BE2C (cell line): Measurements from ENCODE around the gene CYP2W1.

Source experiments
- DNase-seq: peaks from one replicate; pipeline ENCODE4 v3.0.0-alpha.2; 2020
- H3K27me3 ChIP-seq: fragments of 250-450 bp; sonication (Bioruptor Pico); 2 replicates; pipeline ENCODE4 v1.5.1; 2020; ENCODE audit warnings: mild to moderate bottlenecking
- H3K36me3 ChIP-seq: fragments of 250-450 bp; sonication (Bioruptor Pico); 2 replicates; pipeline ENCODE4 v1.5.1; 2020; ENCODE audit warnings: mild to moderate bottlenecking
- H3K4me1 ChIP-seq: fragments of 250-450 bp; sonication (Bioruptor Pico); 2 replicates; pipeline ENCODE4 v1.5.1; 2020
- H3K4me3 ChIP-seq: 2 replicates; pipeline ENCODE4 v1.5.1; 2011; ENCODE audit warnings: low read depth, low read length
- H3K9me3 ChIP-seq: fragments of 250-450 bp; sonication (Bioruptor Pico); 2 replicates; pipeline ENCODE4 v1.5.1; 2020
- CTCF ChIP-seq: IDR thresholded peaks from 2 replicates; pipeline ENCODE4 v1.5.1; 2012; ENCODE audit warnings: mild to moderate bottlenecking, low read depth, low read length

Gene CYP2W1

GRCh38 chr7:1019789-1020610 is 37.0 kb downstream of the CYP2W1 start:
- Histone ChIP-seq H3K9me3 (no peaks in the 10 kb centered on the region), H3K4me3 (no peak overlapping the region), H3K36me3 (peaks cover 22% of the 10 kb centered on the region), H3K27me3 (no peaks in the 10 kb centered on the region), H3K4me1 (no peaks in the 10 kb centered on the region)
- no peak for TF ChIP-seq CTCF
- peak; percentile 11 for DNase-seq

GRCh38 chr7:1020849-1021251 is 37.9 kb downstream of the CYP2W1 start:
- Histone ChIP-seq H3K9me3 (no peaks in the 10 kb centered on the region), H3K4me1 (no peaks in the 10 kb centered on the region), H3K4me3 (no peak overlapping the region), H3K27me3 (no peaks in the 10 kb centered on the region), H3K36me3 (peaks cover 29% of the 10 kb centered on the region)
- TF ChIP-seq CTCF, result peak; percentile 27
- no peak for DNase-seq

GRCh38 chr7:1021366-1021765 is 38.4 kb downstream of the CYP2W1 start:
- no peak overlapping the region for H3K4me3 ChIP-seq
- H3K4me1 ChIP-seq, result no peaks in the 10 kb centered on the region
- H3K36me3 ChIP-seq, result peaks cover 34% of the 10 kb centered on the region
- no peaks in the 10 kb centered on the region for H3K9me3 ChIP-seq
- peak; percentile 44 for DNase-seq
- TF ChIP-seq CTCF, result no peak
- H3K27me3 ChIP-seq, result no peaks in the 10 kb centered on the region

- DNase-seq, result no peak
- TF ChIP-seq CTCF, result no peak
- Histone ChIP-seq H3K27me3 (no peaks in the 10 kb centered on the region), H3K4me1 (no peaks in the 10 kb centered on the region; the same call in 1 of the 2 replicates), H3K4me3 (no peak overlapping the region), H3K36me3 (peaks cover 38% of the 10 kb centered on the region), H3K9me3 (no peaks in the 10 kb centered on the region)
Measured at GRCh38 chr7:1021931-1022330, 39.0 kb downstream of the CYP2W1 start.

GRCh38 chr7:1022356-1022755 is 39.4 kb downstream of the CYP2W1 start:
- Histone ChIP-seq H3K4me3 (no peak overlapping the region), H3K27me3 (no peaks in the 10 kb centered on the region), H3K36me3 (peaks cover 38% of the 10 kb centered on the region), H3K4me1 (no peaks in the 10 kb centered on the region; the same call in 1 of the 2 replicates), H3K9me3 (no peaks in the 10 kb centered on the region)
- no peak for TF ChIP-seq CTCF
- no peak for DNase-seq

- Histone ChIP-seq H3K4me1 (no peaks in the 10 kb centered on the region; the same call in 1 of the 2 replicates), H3K27me3 (no peaks in the 10 kb centered on the region), H3K36me3 (peaks cover 38% of the 10 kb centered on the region), H3K9me3 (no peaks in the 10 kb centered on the region), H3K4me3 (no peak overlapping the region)
- no peak for DNase-seq
- TF ChIP-seq CTCF, result no peak
Measured at GRCh38 chr7:1022801-1023465, 40.0 kb downstream of the CYP2W1 start.
